GM19193 (cell line): ENCODE measurements around the gene C5orf58.

ENCODE experiments used
- POLR2A ChIP-seq: IDR thresholded peaks from 4 replicates; pipeline ENCODE4 v1.6.1; 2011; ENCODE audit not compliant: insufficient read depth, insufficient read length; ENCODE audit errors: extremely low read depth

The C5orf58 gene

DNA sequence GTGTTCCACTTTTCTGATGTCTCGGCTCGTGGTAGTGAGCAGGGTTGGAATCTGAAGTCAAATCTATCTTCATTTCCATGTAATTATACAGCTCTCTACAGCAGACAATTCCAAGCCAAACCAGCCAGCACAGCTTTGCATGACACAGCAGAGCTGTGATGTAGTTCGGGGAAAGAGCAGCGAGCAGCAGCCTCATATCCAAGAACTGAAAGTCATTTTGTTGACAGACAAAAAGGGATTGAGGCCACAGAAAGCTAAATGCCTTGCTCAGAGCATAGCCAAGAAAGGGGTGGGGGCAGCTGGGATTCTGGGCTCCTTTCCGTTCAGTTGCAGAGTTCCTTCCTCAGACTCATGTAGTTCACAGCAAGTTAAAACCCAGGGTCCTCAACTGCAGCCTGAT is 32.7 kb downstream of the C5orf58 start:
- no peak for TF ChIP-seq POLR2A

DNA sequence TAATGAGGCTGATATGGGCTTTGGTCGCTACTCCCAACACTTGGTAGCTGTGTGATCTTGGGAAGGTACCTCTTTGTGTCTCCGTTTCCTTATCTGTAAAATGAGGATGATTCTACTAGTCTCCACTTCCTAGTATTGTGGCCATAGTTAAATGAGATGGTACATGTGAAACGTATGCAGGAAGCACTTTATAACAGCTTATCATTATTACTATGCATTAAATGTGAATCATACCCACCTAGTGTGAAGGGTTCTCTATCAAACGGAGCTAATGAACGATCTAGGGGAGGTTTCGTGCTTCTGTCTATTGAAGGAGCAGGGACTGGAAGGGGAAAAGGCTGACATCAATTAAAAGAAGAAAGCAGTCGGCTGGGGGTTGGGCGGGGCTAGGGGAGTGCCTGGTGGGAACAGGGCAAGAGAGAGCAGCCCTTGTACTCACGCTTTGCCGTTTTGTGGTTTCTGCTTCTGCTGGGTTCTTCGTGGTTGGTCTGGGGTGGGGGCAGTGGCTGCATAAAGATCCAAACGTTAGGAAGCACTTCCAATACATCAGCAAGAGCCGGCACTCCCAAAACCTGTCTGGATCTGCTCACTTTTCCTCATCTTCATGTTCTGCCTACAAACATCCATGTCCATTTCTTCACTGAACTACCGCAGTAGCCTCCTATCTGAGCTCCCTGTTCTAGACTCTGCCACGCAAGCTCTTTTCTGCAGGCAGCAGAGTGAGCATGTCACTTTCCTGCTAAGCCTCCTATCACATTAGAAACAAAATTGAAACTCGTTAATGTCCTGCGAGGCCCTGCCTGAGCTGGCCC is 34.0 kb downstream of the C5orf58 start:
- TF ChIP-seq POLR2A, result no peak

- TF ChIP-seq POLR2A, result no peak
These were observed 34.8 kb downstream of the C5orf58 start for GRCh38 chr5:170267431-170268152.

- no peak for TF ChIP-seq POLR2A
These were observed 35.4 kb downstream of the C5orf58 start for GRCh38 chr5:170268153-170268689.

- no peak for TF ChIP-seq POLR2A
These were observed 36.1 kb downstream of the C5orf58 start for GRCh38 chr5:170268884-170269283.

DNA sequence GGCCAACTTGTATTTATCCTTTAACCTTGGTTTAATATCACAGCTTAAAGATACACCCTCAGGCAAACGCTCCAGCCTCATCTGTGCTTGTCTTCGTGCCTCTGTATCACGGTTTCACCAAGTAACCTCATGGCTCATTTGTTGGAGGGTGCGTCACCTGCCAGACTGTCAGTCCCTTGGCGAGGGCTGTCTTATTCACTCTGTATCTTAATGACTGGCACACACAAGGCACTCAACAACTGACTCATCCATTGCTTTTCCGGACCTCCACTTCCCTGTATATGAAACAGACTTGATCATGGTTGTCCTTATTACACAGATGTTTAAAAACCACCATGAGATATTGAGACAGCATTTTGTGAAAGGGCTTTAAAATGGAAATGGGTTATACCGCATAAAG is 36.8 kb downstream of the C5orf58 start:
- TF ChIP-seq POLR2A, result no peak

DNA sequence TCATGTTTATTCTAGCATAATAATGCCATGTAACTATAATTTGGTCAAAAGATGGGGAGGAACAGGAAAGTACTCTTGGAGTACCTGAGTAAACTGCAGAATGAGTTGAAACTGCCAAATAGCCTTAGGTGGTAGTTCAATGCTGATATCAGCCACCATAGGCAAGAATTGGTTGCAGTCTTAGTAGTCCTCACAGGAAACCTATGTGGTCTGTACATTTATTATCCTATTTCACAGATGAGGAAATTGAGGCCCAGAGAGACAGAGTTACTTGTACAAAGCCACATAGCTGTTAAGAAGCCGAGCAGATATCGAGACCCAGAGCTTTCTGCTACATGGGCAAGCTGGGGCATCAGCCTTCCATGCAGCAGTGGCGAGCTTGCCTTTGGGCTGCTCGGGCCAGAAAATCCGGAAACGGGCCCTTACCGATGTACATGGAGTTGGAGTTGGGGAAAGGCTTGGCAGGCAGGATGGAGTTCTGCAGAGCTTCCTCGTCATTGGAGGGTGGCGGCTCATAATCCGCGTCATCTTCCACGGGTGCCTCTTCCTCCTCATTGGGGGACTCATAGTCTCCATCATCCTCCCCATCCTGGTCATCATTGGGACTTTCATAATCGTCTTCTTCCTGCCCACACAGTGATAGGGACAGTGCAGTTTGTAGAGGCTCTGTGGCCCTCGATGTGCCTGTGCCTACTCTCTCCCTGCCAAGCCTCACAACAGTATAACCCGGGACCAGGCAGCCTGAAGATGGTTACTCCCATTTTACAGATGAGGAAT is 37.7 kb downstream of the C5orf58 start:
- no peak for TF ChIP-seq POLR2A

GRCh38 chr5:170273968-170274710 is 41.4 kb downstream of the C5orf58 start:
- TF ChIP-seq POLR2A, result no peak

- no peak for TF ChIP-seq POLR2A
These were observed 42.7 kb downstream of the C5orf58 start for GRCh38 chr5:170275376-170275994.

DNA sequence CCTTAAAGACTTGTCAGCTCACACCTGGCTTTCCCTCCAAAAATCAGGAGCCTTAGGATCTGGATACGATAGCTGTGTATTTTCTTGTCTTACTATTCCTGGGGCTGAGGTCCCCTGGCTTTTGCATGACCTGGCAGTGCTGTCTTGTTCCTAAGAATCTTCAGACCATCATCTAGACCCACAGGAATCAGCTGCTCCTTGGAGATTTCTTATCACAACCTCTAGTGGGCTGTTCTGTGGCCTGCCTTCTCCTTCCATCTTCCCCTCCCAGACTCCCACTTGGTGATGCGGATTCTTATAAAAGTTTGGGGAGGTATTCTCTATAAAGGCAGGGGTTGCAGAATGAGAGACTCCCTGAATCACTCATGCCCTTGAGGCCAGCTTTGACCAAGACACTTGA is 43.4 kb downstream of the C5orf58 start:
- no peak for TF ChIP-seq POLR2A

GRCh38 chr5:170277867-170278281 is 45.1 kb downstream of the C5orf58 start:
- TF ChIP-seq POLR2A, result no peak

- no peak for TF ChIP-seq POLR2A
These were observed 46.0 kb downstream of the C5orf58 start for GRCh38 chr5:170278611-170279458.

GRCh38 chr5:170279459-170279817 is 46.7 kb downstream of the C5orf58 start:
- no peak for TF ChIP-seq POLR2A
